ENCODE data around the gene ADK. TPM values are rescaled to one million over a fixed set of nuclear protein-coding genes. Genes with fewer than 3 reads are reported as not detected.

The ADK gene
- total and polyA plus RNA-seq, 2 donors from 2014 or later: 33.0 to 38.3 TPM

- FAIRE-seq: no peak
Observed at GRCh38 chr10:74363727-74364126, 212.7 kb downstream of the ADK start.

GRCh38 chr10:74365109-74365508 is 214.1 kb downstream of the ADK start:
- Histone ChIP-seq H3K4me3 (ENCODE audit: low read length in 3 of 3) (no peak overlapping the region), H3K4me1 (ENCODE audit: control insufficient read depth in 2 of 3, insufficient read depth in 2 of 3, low read depth in 1 of 3, low read length in 3 of 3) (no peaks in the 10 kb centered on the region), H3K27ac (ENCODE audit: low read depth in 2 of 2, low read length in 2 of 2) (no peak overlapping the region), H3K27me3 (ENCODE audit: control insufficient read depth, insufficient read depth, low read length) (no peaks in the 10 kb centered on the region), H3K36me3 (ENCODE audit: control insufficient read depth in 2 of 3, insufficient read depth in 3 of 3, low read length in 3 of 3) (peaks cover 0 to 5% (median 0%) of the 10 kb centered on the region in 3 donors), H3K9ac (ENCODE audit: low read length in 3 of 3) (no peak overlapping the region), H3K9me3 (ENCODE audit: control insufficient read depth in 2 of 3, insufficient read depth in 1 of 3, low read length in 3 of 3) (peaks cover 0 to 19% (median 2%) of the 10 kb centered on the region in 3 donors)
- FAIRE-seq (no peak), DNase-seq (no peak)
- intact Hi-C loops (cut with DNase I): no loop called here
- no peak for TF ChIP-seq CTCF (IDR thresholded peaks at IDR 0.05; ENCODE audit: borderline replicate concordance, extremely low read depth, insufficient read depth)

More at GRCh38 chr10:74363727-74364126, 212.7 kb downstream of the ADK start:
- Histone ChIP-seq H3K4me1 (ENCODE audit: control insufficient read depth in 2 of 3, insufficient read depth in 2 of 3, low read depth in 1 of 3, low read length in 3 of 3) (no peaks in the 10 kb centered on the region), H3K27me3 (ENCODE audit: control insufficient read depth, insufficient read depth, low read length) (no peaks in the 10 kb centered on the region), H3K27ac (ENCODE audit: low read depth in 2 of 2, low read length in 2 of 2) (no peak overlapping the region), H3K36me3 (ENCODE audit: control insufficient read depth in 2 of 3, insufficient read depth in 3 of 3, low read length in 3 of 3) (peaks cover 0 to 5% (median 0%) of the 10 kb centered on the region in 3 donors), H3K4me3 (ENCODE audit: low read length in 3 of 3) (no peak overlapping the region), H3K9ac (ENCODE audit: low read length in 3 of 3) (no peak overlapping the region), H3K9me3 (ENCODE audit: control insufficient read depth in 2 of 3, insufficient read depth in 1 of 3, low read length in 3 of 3) (peaks cover 0 to 27% (median 4%) of the 10 kb centered on the region in 3 donors)
- intact Hi-C loops (cut with DNase I): no loop called here
- no peak for DNase-seq
- no peak for TF ChIP-seq CTCF (IDR thresholded peaks at IDR 0.05; ENCODE audit: borderline replicate concordance, extremely low read depth, insufficient read depth)

GRCh38 chr10:74371696-74372095 is 220.7 kb downstream of the ADK start:
- FAIRE-seq: no peak
- no peak for TF ChIP-seq CTCF (IDR thresholded peaks at IDR 0.05; ENCODE audit: borderline replicate concordance, extremely low read depth, insufficient read depth)
- H3K9me3 ChIP-seq (ENCODE audit: control insufficient read depth in 2 of 3, insufficient read depth in 1 of 3, low read length in 3 of 3): no peaks in the 10 kb centered on the region
- no peak overlapping the region for H3K27ac ChIP-seq (ENCODE audit: low read depth in 2 of 2, low read length in 2 of 2)
- H3K4me3 ChIP-seq (ENCODE audit: low read length in 3 of 3): no peak overlapping the region
- no peaks in the 10 kb centered on the region for H3K4me1 ChIP-seq (ENCODE audit: control insufficient read depth in 2 of 3, insufficient read depth in 2 of 3, low read depth in 1 of 3, low read length in 3 of 3)
- no peaks in the 10 kb centered on the region for H3K27me3 ChIP-seq (ENCODE audit: control insufficient read depth, insufficient read depth, low read length)
- no peak for DNase-seq
- no peak overlapping the region for H3K9ac ChIP-seq (ENCODE audit: low read length in 3 of 3)
- H3K36me3 ChIP-seq (ENCODE audit: control insufficient read depth in 2 of 3, insufficient read depth in 3 of 3, low read length in 3 of 3): no peaks in the 10 kb centered on the region
- intact Hi-C loops (cut with DNase I): no loop called here

GRCh38 chr10:74373059-74373458 is 222.0 kb downstream of the ADK start:
- FAIRE-seq: no peak
- TF ChIP-seq CTCF (IDR thresholded peaks at IDR 0.05; ENCODE audit: borderline replicate concordance, extremely low read depth, insufficient read depth): no peak
- no peak overlapping the region for H3K4me3 ChIP-seq (ENCODE audit: low read length in 3 of 3)

More at GRCh38 chr10:74373059-74373458, 222.0 kb downstream of the ADK start:
- DNase-seq: no peak
- Histone ChIP-seq H3K9ac (ENCODE audit: low read length in 3 of 3) (no peak overlapping the region), H3K9me3 (ENCODE audit: control insufficient read depth in 2 of 3, insufficient read depth in 1 of 3, low read length in 3 of 3) (no peaks in the 10 kb centered on the region), H3K36me3 (ENCODE audit: control insufficient read depth in 2 of 3, insufficient read depth in 3 of 3, low read length in 3 of 3) (no peaks in the 10 kb centered on the region), H3K27ac (ENCODE audit: low read depth in 2 of 2, low read length in 2 of 2) (no peak overlapping the region), H3K4me1 (ENCODE audit: control insufficient read depth in 2 of 3, insufficient read depth in 2 of 3, low read depth in 1 of 3, low read length in 3 of 3) (no peaks in the 10 kb centered on the region), H3K27me3 (ENCODE audit: control insufficient read depth, insufficient read depth, low read length) (no peaks in the 10 kb centered on the region)
- intact Hi-C loops (cut with DNase I): no loop called here
